ENCODE results near the gene BORCS5.

GRCh38 chr12:12333407-12334366, 23.2 kb upstream of the BORCS5 start:
- TF ChIP-seq CTCF (conservative IDR thresholded peaks at IDR 0.05; ENCODE audit: low read depth, low read length) (no peak), EZH2 (IDR thresholded peaks at IDR 0.05; ENCODE audit: borderline replicate concordance, low read depth, low read length, poor library complexity, severe bottlenecking) (no peak)

All from A673 (cell line).